ENCODE measurements around the gene ADAM29.
"Not testable (repeated sequence)": the region's sequence is repeated elsewhere in the genome, so short reads cannot be mapped to it uniquely, and the experiment has no call there.

The ADAM29 gene

DNA sequence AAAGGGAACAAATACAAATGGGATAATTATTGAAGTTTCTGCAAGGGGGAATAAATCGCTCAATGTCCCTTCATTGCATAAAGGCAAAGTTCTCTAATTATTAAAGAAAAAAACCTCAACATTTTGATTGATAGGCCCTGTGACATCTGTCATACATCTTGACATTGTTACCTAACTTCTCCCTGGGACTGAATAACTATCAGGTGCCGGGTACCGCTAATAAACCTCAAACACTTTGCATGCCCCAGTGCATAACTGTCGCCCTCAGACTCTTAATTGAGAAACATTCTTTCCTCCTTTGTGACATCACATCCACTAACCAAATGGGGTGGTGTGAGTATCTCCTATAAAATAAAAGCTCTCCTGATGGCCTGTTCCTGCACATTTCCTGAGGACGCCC lies at the start of gene ADAM29:
TSS of gene ADAM29 (plus strand) at position 301 of the 400 bp plus-strand sequence. CDS start 57,168 bp downstream, outside the sequence.
- H3K4me2 ChIP-seq (ENCODE audit: low read length), result no peak within 1 kb of the TSS
- H3K4me1 ChIP-seq, result no peaks in the 10 kb centered on the region
- H3K4me3 ChIP-seq (ENCODE audit: low read depth, low read length), result no peak within 1 kb of the TSS
- TF ChIP-seq CTCF (IDR thresholded peaks at IDR 0.05), result no peak
- no peaks in the 10 kb centered on the region for H3K27me3 ChIP-seq (ENCODE audit: control insufficient read depth, insufficient read depth, low read length)
- H2AFZ ChIP-seq, result no peak within 1 kb of the TSS
- no peak within 1 kb of the TSS for H3K27ac ChIP-seq
- H3K79me2 ChIP-seq, result no peaks in the 10 kb centered on the region
- H3K9me3 ChIP-seq (ENCODE audit: control insufficient read depth, low read length), result no peaks in the 10 kb centered on the region
- no peaks in the 10 kb centered on the region for H3K36me3 ChIP-seq (ENCODE audit: control insufficient read depth, insufficient read depth, low read length)
- no peak within 1 kb of the TSS for H3K9ac ChIP-seq

GRCh38 chr4:174869339-174869738 lies 48.8 kb upstream of the ADAM29 start:
- H3K27ac ChIP-seq, result no peak overlapping the region
- TF ChIP-seq CTCF (IDR thresholded peaks at IDR 0.05), result no peak
- no peaks in the 10 kb centered on the region for H3K4me1 ChIP-seq
- no peak overlapping the region for H3K4me3 ChIP-seq (ENCODE audit: low read depth, low read length)
- no peaks in the 10 kb centered on the region for H3K36me3 ChIP-seq (ENCODE audit: control insufficient read depth, insufficient read depth, low read length)
- no peaks in the 10 kb centered on the region for H3K27me3 ChIP-seq (ENCODE audit: control insufficient read depth, insufficient read depth, low read length)
- no peak overlapping the region for H3K9ac ChIP-seq
- no peak overlapping the region for H3K4me2 ChIP-seq (ENCODE audit: low read length)
- peaks cover 4% of the 10 kb centered on the region for H3K9me3 ChIP-seq (ENCODE audit: control insufficient read depth, low read length)
- H2AFZ ChIP-seq, result no peak overlapping the region
- H3K79me2 ChIP-seq, result no peaks in the 10 kb centered on the region

DNA sequence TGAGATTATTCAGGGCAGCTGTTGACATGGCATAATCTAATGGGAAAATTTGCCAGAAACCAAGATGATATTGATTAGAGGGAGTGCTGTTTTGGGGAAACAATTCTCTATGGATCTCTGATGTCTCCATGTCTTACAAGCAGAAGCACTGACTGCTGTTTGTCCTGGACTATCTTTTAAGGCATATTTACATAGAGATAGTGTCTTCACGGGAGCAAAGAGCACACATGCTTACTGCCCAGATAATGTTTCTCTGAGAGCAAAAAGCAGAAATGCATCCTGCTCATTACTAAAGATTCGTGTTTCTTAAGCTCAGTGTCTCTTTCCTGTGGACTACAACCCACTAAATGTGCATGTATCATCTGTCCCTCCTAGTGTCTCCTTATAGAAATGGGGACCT lies 47.8 kb upstream of the ADAM29 start:
- Histone ChIP-seq H2AFZ (no peak overlapping the region), H3K4me3 (ENCODE audit: low read depth, low read length) (no peak overlapping the region), H3K9ac (no peak overlapping the region), H3K79me2 (no peaks in the 10 kb centered on the region), H3K9me3 (ENCODE audit: control insufficient read depth, low read length) (peaks cover 4% of the 10 kb centered on the region), H3K27ac (no peak overlapping the region), H3K27me3 (ENCODE audit: control insufficient read depth, insufficient read depth, low read length) (no peaks in the 10 kb centered on the region), H3K36me3 (ENCODE audit: control insufficient read depth, insufficient read depth, low read length) (no peaks in the 10 kb centered on the region), H3K4me2 (ENCODE audit: low read length) (no peak overlapping the region), H3K4me1 (no peaks in the 10 kb centered on the region)
- TF ChIP-seq CTCF (IDR thresholded peaks at IDR 0.05), result no peak

DNA sequence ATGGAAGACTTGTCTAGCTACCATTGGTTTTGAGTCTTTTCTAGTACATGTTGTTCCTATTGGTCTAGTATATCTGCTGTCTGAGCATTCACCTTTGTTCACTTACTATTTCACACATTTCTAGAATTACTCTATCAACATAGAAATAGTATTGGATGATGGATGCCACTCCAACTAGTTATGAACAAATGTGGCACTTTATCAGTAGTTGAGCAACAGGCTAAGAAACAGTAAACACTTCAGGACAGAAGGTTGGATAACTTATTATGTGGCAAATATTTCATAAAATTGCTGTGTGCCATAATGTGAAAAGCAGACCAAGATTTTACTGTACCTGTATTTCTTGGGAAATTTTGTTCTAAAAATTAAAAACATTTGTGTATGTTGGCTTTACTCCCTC lies 46.8 kb upstream of the ADAM29 start:
- no peaks in the 10 kb centered on the region for H3K27me3 ChIP-seq (ENCODE audit: control insufficient read depth, insufficient read depth, low read length)
- H2AFZ ChIP-seq, result no peak overlapping the region
- no peak for TF ChIP-seq CTCF (IDR thresholded peaks at IDR 0.05)
- no peaks in the 10 kb centered on the region for H3K79me2 ChIP-seq
- no peaks in the 10 kb centered on the region for H3K4me1 ChIP-seq
- H3K27ac ChIP-seq, result no peak overlapping the region
- H3K9ac ChIP-seq, result no peak overlapping the region
- no peak overlapping the region for H3K4me3 ChIP-seq (ENCODE audit: low read depth, low read length)
- no peaks in the 10 kb centered on the region for H3K36me3 ChIP-seq (ENCODE audit: control insufficient read depth, insufficient read depth, low read length)
- no peak overlapping the region for H3K4me2 ChIP-seq (ENCODE audit: low read length)
- peaks cover 4% of the 10 kb centered on the region for H3K9me3 ChIP-seq (ENCODE audit: control insufficient read depth, low read length)

DNA sequence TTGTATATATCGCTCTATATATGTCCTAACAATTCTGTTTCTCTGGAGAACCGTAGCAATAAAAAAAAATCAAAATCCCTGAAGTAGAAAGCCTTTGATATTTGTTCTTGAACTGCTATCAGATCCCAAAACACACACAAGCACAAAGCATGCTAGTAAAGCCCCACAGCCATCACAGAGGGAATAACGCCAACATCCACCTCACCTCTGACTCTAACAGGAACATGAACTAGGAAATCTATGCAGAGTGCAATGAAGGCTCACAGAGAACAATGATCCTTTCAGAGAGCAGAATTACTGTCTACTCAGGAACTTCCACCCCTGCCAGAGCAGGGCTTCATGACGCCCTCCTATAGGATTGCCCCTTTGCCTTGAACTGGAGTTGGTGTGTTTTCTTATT lies 45.0 kb upstream of the ADAM29 start:
- not testable (repeated sequence) for H3K27ac ChIP-seq; H3K9ac ChIP-seq; H3K27me3 ChIP-seq (ENCODE audit: control insufficient read depth, insufficient read depth, low read length); H3K9me3 ChIP-seq (ENCODE audit: control insufficient read depth, low read length); H3K4me1 ChIP-seq; H3K4me3 ChIP-seq (ENCODE audit: low read depth, low read length); H2AFZ ChIP-seq; H3K4me2 ChIP-seq (ENCODE audit: low read length); H3K36me3 ChIP-seq (ENCODE audit: control insufficient read depth, insufficient read depth, low read length); H3K79me2 ChIP-seq

Data from parathyroid adenoma (tissue), 2 donors.